Measurements from ENCODE around the gene CCND1.

CCND1 gene

DNA sequence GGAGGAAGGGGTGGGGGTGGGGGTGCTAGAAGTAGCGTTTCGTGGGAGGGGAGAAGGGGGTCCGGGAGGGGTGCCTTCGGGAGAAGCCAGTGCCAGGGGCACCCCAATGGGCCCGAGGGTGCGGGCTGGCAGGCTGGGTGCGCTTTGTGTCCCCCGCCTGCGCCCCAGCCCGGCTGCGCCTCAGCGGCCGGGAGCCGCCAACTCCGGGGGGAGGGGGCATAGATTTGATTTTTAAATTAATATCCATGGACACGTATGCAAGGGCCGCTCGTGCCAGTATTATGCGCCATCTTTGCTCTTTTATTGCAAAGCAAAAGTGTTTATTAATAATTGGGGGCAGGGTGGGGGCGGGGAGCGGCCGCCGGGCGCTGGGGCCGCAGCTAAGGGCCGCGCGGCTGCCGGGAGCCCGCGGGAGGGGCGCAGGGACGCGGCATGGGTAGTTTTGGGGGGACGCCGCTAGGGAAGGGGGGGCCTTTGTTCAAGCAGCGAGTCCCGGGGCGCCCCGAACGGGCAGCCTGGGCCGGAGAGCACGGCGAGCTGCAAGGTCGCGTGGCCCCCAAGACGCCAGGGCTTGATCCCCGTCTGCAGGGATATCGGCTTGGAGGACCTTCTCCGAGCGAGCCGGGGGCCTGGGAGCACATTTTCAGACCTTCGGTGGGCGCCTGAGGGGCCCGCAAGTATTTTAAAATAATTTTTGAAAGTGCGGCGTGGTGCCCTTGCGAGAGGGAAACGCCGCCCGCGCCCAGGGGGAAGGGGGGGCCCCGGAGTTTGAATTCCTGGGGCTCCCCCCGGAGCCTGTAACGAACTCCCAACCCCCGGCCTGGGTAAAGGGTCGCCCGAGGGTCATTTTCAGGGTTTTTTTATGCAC lies 959 bp downstream of the CCND1 start:
- DNase-seq = no peak

- no peak for DNase-seq
Observed at GRCh38 chr11:69642549-69642912, 1.6 kb downstream of the CCND1 start.

DNA sequence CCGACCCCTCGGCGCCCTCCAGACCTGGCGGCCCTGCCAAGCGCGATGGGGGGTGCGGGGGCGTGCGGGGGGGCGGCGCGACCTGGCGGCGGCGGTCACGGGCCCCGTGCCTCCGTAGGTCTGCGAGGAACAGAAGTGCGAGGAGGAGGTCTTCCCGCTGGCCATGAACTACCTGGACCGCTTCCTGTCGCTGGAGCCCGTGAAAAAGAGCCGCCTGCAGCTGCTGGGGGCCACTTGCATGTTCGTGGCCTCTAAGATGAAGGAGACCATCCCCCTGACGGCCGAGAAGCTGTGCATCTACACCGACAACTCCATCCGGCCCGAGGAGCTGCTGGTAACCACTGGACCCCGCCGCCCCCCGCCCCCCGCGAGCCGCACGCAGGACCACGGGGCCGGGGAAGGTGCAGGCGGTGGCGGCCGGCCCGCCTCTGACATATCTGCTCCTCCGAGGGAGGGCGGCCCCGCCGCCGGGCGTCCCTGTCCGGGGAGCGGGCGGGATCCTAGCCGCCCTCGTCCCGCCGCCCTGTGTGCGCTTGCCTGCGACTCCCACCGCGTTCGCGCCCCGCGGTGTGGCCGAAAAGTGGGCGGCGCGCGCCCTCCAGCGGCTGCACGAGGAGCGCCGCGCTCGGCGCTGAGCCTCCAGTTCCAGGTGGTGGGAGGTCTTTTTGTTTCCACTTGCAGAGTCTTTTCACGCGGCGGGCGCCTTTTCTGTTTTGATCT lies 2.1 kb downstream of the CCND1 start:
- peak; percentile 76 for DNase-seq

- no peak for DNase-seq
Observed at GRCh38 chr11:69643646-69644045, 2.7 kb downstream of the CCND1 start.

- DNase-seq = peak; percentile 78
Observed at GRCh38 chr11:69644071-69644961, 3.4 kb downstream of the CCND1 start.

DNA sequence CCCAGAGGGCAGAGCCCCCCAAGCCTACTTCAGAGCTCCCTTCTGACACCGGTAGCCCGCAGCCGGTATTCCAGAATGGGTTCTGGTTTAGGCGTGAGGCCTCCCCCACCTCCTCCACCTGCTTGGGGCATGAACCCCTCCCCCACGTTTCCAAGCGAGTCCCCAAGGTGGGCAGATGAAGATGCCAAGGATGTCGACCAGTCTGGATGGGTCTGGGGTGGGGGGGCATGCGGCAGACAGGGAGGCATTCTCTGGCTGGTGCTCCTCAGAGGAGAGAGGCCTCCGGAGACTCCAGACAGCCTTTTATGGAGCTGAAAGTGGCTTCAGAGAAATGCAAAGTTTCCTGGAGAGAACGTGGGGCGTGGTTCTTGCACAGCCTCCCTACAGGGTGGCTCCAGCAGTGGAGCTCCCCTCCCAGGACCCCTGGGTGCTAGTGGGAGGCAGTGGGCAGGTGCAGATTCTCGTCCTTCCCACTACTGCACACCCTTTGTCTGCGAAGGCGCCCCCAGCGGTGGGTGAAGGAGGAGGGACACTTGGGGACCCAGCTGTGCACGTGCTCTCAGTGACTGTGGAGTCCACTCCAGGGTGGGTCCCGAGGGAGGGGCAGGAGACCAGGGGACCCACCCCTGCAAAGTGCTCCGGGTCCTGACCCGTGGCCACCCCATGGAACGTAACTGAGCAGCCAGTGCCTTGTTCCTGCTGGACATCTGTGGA lies 4.2 kb downstream of the CCND1 start:
- DNase-seq = no peak

- DNase-seq = no peak
Observed at GRCh38 chr11:69645801-69646492, 5.0 kb downstream of the CCND1 start.

DNA sequence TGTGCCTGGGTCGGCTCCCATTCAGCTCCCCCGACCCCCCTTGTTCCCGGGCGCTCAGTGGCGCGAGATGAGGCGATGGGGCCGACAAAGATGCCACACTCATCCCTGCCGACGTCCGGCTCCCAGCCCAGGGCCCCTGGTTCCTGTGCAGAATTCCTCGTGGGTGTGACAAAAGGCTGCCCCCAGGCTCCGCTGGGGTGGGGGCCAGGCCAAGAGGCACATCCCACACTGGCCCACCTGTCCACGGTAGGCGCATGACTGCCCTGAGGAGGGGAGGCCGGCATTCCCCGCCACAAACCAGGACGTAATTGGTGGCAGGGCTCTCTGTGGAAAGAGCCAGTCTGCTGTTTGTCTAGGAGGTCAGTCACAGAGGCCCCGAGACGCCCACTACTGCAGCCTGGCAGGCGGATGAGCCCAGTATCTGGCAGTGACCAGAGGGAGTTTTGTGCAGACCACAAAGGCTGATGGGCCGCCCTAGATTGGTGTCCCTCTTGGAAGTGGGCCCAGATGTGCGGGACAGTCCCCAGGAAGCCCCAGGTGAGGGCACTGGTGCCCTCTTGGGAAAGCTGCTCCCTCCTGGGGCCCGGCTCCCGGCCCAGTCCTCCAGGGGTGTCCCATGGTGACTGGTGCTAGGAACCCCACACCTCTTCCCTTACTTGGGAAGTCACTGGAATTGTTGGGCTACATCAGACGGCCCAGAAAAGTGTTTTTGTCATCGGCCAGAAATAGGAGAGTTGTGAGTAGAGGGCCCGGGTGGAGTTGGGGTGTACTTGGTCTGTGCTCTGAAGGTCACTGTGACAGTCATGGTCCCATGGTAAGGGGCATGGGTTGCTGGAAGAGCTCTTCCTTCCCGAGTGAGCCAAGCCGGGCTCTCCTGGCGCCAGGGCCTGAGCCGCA lies 5.8 kb downstream of the CCND1 start:
- DNase-seq = no peak

- no peak for DNase-seq
Observed at GRCh38 chr11:69647390-69647748, 6.4 kb downstream of the CCND1 start.

DNA sequence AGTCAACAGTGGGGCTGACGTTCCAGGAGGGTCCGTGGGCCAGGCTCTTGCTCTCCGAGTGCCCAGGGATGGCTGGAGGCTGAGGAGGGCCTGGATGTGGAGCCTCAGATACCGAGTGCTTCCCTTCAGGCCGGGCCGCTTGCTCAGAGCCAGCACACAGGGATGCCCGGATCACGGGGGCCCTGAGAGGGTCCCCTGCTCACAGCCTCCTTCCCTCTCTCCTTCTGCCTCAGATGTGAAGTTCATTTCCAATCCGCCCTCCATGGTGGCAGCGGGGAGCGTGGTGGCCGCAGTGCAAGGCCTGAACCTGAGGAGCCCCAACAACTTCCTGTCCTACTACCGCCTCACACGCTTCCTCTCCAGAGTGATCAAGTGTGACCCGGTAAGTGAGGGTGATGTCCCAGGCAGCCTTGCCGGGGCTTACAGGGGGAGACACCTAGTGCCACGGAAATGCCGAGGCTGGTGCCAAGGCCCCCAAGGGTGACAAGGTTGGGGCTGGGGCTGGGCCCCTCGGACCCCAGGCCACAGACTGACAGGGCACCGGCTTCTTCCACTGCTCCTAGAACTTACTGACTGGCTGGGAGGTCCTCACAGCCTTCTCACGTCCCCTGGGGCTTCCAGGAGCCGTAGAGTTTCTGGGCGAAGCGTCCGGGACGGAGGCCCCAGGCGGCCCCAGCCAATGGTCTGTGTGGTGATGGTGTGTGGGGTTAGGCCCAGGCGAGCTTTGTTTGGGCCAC lies 7.0 kb downstream of the CCND1 start:
- no peak for DNase-seq

DNA sequence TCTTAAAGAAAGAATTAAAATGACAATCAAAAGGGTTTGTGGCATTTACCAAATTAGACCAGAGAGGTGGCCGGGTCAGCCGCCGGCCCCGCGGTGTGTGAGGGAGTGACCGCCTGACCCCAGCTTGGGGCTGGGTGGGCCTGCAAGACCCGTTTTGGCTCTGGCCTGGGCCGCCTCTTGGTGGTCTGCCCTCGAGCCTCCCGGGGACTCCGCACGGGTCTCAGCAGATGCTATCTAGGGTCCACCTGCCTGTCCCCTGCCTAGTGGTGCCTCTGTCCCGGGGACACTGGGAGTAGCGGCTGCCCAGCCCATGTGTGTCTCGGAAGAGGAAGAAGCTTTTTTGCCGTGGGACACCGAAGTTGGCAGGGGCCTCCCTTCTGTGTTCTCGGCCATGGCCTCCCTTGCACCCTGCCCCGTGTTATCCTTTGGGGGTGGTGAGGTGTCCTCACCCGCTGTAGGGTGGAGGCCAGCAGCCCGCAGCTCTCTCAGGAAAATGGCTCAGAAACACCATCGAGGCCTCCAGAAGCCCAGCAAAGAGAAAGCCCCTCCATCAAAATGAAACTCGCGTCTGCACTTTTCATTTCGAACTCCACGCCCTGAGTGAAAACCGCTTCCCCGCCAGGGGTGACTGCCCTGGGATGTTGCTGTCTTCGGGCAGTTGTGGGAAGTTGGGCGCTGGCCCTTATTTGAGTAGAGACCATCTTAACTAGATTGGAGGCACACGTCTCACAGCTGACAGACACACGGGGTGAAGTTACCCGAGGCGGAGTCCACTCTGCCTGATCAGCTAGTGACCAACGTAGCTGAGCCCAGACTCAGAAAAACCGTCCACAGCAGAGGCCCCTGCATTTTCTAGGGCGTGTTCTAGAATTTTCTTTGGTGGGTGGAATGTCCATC lies 8.0 kb downstream of the CCND1 start:
- DNase-seq = no peak

- no peak for DNase-seq
Observed at GRCh38 chr11:69649576-69649900, 8.6 kb downstream of the CCND1 start.

DNA sequence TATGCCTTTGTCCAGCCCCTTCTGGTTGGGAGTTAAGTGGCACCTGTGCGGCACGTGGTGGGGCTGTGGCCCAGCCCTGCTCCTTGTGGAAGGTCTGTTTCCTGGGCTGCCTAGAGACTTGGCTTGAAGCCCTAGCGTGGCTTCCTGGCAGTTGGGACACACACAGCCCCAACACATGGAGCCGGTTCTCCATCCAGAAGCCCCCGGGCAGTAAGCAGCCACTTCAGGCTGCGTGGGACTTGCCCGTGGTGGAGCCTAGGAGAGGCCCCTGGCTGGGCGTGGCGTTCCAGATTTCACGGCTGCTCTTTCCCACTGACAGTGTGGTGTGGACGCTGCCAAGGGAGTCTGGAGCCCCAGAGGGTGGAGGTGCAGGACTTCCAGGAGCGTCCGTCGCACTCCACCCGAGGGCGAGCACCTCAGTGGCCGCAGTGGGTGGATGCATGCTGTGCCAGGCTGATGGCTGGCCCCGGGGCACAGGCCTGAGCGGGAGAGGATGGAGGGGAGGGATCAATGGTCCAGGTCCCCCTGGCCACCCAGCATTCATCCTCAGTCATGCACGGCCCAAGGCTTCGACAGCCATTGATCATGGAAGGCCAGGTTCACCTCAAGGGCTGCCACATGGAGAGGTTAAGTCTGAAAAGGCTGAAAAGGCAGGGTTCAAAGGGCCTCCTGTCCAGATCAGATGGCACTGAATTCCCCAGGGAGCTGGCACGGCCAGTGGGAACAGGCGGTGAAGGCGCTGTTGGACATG lies 9.3 kb downstream of the CCND1 start:
- no peak for DNase-seq

GRCh38 chr11:69650832-69651344 lies 9.9 kb downstream of the CCND1 start:
- DNase-seq = no peak

GRCh38 chr11:69651834-69652620 lies 11.1 kb downstream of the CCND1 start:
- no peak for DNase-seq

GRCh38 chr11:69652999-69653398 lies 12.0 kb downstream of the CCND1 start:
- no peak for DNase-seq

DNA sequence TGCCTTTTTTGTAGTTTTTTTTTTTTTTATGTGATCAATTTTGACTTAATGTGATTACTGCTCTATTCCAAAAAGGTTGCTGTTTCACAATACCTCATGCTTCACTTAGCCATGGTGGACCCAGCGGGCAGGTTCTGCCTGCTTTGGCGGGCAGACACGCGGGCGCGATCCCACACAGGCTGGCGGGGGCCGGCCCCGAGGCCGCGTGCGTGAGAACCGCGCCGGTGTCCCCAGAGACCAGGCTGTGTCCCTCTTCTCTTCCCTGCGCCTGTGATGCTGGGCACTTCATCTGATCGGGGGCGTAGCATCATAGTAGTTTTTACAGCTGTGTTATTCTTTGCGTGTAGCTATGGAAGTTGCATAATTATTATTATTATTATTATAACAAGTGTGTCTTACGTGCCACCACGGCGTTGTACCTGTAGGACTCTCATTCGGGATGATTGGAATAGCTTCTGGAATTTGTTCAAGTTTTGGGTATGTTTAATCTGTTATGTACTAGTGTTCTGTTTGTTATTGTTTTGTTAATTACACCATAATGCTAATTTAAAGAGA lies 12.5 kb downstream of the CCND1 start:
- no peak for DNase-seq
